Astrocyte (in vitro differentiated cells and primary cell): ENCODE measurements around the gene CPT1A. TPM values are rescaled to one million over a fixed set of nuclear protein-coding genes. Genes with fewer than 3 reads are reported as not detected.

Experiments used
- DNase-seq: peaks from one replicate; pipeline ENCODE4 v3.0.0-alpha.2; 2010; ENCODE audit warnings: low read depth
- FAIRE-seq: peaks from 2 replicates; lab custom pipeline; 2011; peaks lifted over from hg19 to GRCh38; lab: Jason Lieb, UNC
- H2AFZ ChIP-seq: 2 replicates; pipeline ENCODE4 v1.6.0; 2012; ENCODE audit warnings: low read depth, low read length, inconsistent platforms
- H3K27ac ChIP-seq: 2 replicates; pipeline ENCODE4 v1.5.1; 2011; ENCODE audit warnings: low read depth, low read length, inconsistent platforms
- H3K27me3 ChIP-seq: 2 replicates; pipeline ENCODE4 v1.6.0; 2011; ENCODE audit warnings: low read length, inconsistent platforms; ENCODE audit not compliant: insufficient read depth
- H3K36me3 ChIP-seq: 2 replicates; pipeline ENCODE4 v1.5.1; 2011; ENCODE audit warnings: low read length, inconsistent platforms; ENCODE audit not compliant: insufficient read depth
- H3K4me1 ChIP-seq: 2 replicates; pipeline ENCODE4 v1.5.1; 2011; ENCODE audit warnings: low read length, inconsistent platforms; ENCODE audit not compliant: insufficient read depth
- H3K4me2 ChIP-seq: 2 replicates; pipeline ENCODE4 v1.6.0; 2012; ENCODE audit warnings: low read length, inconsistent platforms
- H3K4me3 ChIP-seq: 2 replicates; pipeline ENCODE4 v1.5.1; 2011; ENCODE audit warnings: low read depth, mild to moderate bottlenecking, low read length, inconsistent platforms; ENCODE audit not compliant: insufficient read depth
- H3K79me2 ChIP-seq: 2 replicates; pipeline ENCODE4 v1.6.0; 2012; ENCODE audit warnings: mild to moderate bottlenecking, low read length, inconsistent platforms; ENCODE audit not compliant: insufficient read depth
- H3K9ac ChIP-seq: 2 replicates; pipeline ENCODE4 v1.6.0; 2012; ENCODE audit warnings: mild to moderate bottlenecking, low read length, inconsistent platforms
- H3K9me3 ChIP-seq: 2 replicates; pipeline ENCODE4 v1.5.1; 2012; ENCODE audit warnings: low read depth, mild to moderate bottlenecking, low read length, inconsistent platforms; ENCODE audit not compliant: insufficient read depth
- H4K20me1 ChIP-seq: 2 replicates; pipeline ENCODE4 v1.6.0; 2012; ENCODE audit warnings: low read length, inconsistent platforms; ENCODE audit not compliant: insufficient read depth
- H3K27ac Mint-ChIP-seq: one replicate; pipeline ENCODE4 v1.8.0; 2021; ENCODE audit warnings: mild to moderate bottlenecking, mixed read lengths; ENCODE audit not compliant: unreplicated experiment
- H3K27me3 Mint-ChIP-seq: one replicate; pipeline ENCODE4 v1.8.0; 2021; ENCODE audit warnings: low read depth, mixed read lengths; ENCODE audit not compliant: unreplicated experiment
- H3K36me3 Mint-ChIP-seq: one replicate; pipeline ENCODE4 v1.8.0; 2021; ENCODE audit warnings: low read depth, mixed read lengths; ENCODE audit not compliant: unreplicated experiment
- H3K4me1 Mint-ChIP-seq: one replicate; pipeline ENCODE4 v1.8.0; 2021; ENCODE audit warnings: low read depth, mixed read lengths; ENCODE audit not compliant: unreplicated experiment
- H3K4me3 Mint-ChIP-seq: one replicate; pipeline ENCODE4 v1.8.0; 2021; ENCODE audit warnings: mild to moderate bottlenecking, moderate library complexity, mixed read lengths; ENCODE audit not compliant: unreplicated experiment
- H3K9me3 Mint-ChIP-seq: one replicate; pipeline ENCODE4 v1.8.0; 2021; ENCODE audit warnings: mild to moderate bottlenecking, mixed read lengths; ENCODE audit not compliant: unreplicated experiment
- EZH2 ChIP-seq: IDR thresholded peaks from 2 replicates; pipeline ENCODE4 v1.6.1; 2012; ENCODE audit warnings: mild to moderate bottlenecking, low read length, inconsistent platforms; ENCODE audit not compliant: insufficient read depth
- total RNA-seq: library from RNA; stranded (reverse); gene quantifications from 2 replicates; pipeline ENCODE4 v1.2.1, GENCODE V29; 2021
- TF ChIP-seq, protein P1 (sequence below): IDR thresholded peaks from 2 replicates; pipeline ENCODE4 v1.5.1; 2011; ENCODE audit warnings: low read depth, mild to moderate bottlenecking, inconsistent platforms, low read length, moderate library complexity; ENCODE audit not compliant: insufficient read depth

Gene CPT1A
- total RNA-seq, 1 donor from 2014 or later, result 2.3 TPM

DNA sequence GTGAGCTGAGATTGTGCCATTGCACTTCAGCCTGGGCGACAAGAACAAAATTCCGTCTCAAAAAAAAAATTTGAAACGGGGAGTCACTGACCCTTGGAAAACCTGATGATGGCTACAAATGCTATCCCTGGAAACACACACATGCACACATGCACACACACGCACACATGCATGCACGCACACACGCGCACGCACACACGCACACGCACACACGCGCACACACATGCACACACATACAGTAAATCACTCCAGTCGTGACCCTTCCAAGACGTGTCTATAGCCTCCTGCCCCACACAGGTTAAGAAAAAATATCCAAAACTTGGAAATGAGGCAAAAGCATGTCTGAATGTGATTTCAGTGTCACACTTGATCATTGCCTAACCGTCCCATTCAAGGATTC is 6.7 kb upstream of the CPT1A start:
- H3K27me3 Mint-ChIP-seq, result peaks cover 77% of the 10 kb centered on the region
- no peak for FAIRE-seq

DNA sequence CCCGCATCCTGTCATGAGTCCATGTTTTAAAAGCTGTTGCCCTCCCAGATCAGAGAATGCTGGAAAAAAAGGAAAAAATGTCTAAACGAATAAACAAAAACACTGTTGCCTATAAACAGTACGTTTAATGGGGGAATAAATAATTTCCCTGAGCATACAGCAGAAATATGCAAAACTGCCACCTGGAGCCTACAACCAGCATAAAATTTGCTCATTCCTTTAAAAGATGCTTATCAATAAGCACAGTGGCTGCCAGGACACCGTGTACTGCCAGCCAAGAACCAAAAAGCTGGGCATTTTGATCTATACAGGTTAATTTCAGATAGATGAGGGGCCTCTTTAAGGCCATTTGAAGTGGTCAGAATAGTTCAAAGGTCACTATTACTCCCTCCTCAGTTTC is 5.7 kb upstream of the CPT1A start:
- Histone ChIP-seq H3K4me1 (peaks cover 11% of the 10 kb centered on the region), H3K36me3 (no peaks in the 10 kb centered on the region), H3K9me3 (no peaks in the 10 kb centered on the region), H3K4me2 (no peak overlapping the region), H3K27ac (no peak overlapping the region), H3K9ac (no peak overlapping the region), H3K4me3 (no peak overlapping the region), H3K79me2 (no peaks in the 10 kb centered on the region), H4K20me1 (no peaks in the 10 kb centered on the region), H3K27me3 (peaks cover 38% of the 10 kb centered on the region), H2AFZ (no peak overlapping the region)
- no peak for TF ChIP-seq EZH2
- TF ChIP-seq, protein P1, sequence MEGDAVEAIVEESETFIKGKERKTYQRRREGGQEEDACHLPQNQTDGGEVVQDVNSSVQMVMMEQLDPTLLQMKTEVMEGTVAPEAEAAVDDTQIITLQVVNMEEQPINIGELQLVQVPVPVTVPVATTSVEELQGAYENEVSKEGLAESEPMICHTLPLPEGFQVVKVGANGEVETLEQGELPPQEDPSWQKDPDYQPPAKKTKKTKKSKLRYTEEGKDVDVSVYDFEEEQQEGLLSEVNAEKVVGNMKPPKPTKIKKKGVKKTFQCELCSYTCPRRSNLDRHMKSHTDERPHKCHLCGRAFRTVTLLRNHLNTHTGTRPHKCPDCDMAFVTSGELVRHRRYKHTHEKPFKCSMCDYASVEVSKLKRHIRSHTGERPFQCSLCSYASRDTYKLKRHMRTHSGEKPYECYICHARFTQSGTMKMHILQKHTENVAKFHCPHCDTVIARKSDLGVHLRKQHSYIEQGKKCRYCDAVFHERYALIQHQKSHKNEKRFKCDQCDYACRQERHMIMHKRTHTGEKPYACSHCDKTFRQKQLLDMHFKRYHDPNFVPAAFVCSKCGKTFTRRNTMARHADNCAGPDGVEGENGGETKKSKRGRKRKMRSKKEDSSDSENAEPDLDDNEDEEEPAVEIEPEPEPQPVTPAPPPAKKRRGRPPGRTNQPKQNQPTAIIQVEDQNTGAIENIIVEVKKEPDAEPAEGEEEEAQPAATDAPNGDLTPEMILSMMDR, result no peak
- DNase-seq (no peak), FAIRE-seq (no peak)
- Mint-ChIP-seq H3K4me3 (no peak overlapping the region), H3K27me3 (peaks cover 76% of the 10 kb centered on the region), H3K36me3 (no peaks in the 10 kb centered on the region), H3K9me3 (peaks cover 2% of the 10 kb centered on the region), H3K27ac (no peak overlapping the region), H3K4me1 (no peaks in the 10 kb centered on the region)

More for the DNA sequence above, 6.7 kb upstream of the CPT1A start:
- H3K27ac ChIP-seq, result no peak overlapping the region
- no peaks in the 10 kb centered on the region for H3K36me3 Mint-ChIP-seq
- H3K9ac ChIP-seq, result no peak overlapping the region
- H3K4me3 Mint-ChIP-seq, result no peak overlapping the region
- no peak for DNase-seq
- H3K36me3 ChIP-seq, result no peaks in the 10 kb centered on the region
- no peaks in the 10 kb centered on the region for H3K4me1 Mint-ChIP-seq
- H3K9me3 Mint-ChIP-seq, result peaks cover 4% of the 10 kb centered on the region
- no peak overlapping the region for H3K4me3 ChIP-seq
- TF ChIP-seq, protein P1, result no peak
- no peak for TF ChIP-seq EZH2
- no peaks in the 10 kb centered on the region for H4K20me1 ChIP-seq
- peaks cover 2% of the 10 kb centered on the region for H3K9me3 ChIP-seq
- no peaks in the 10 kb centered on the region for H3K79me2 ChIP-seq
- no peak overlapping the region for H2AFZ ChIP-seq
- peaks cover 5% of the 10 kb centered on the region for H3K4me1 ChIP-seq
- H3K27ac Mint-ChIP-seq, result no peak overlapping the region
- H3K27me3 ChIP-seq, result peaks cover 33% of the 10 kb centered on the region
- H3K4me2 ChIP-seq, result no peak overlapping the region

GRCh38 chr11:68845351-68846002 is 3.8 kb upstream of the CPT1A start:
- Mint-ChIP-seq H3K9me3 (no peaks in the 10 kb centered on the region), H3K4me1 (no peaks in the 10 kb centered on the region), H3K27me3 (peaks cover 68% of the 10 kb centered on the region), H3K36me3 (no peaks in the 10 kb centered on the region), H3K27ac (peak overlapping the region; percentile 9), H3K4me3 (no peak overlapping the region)
- FAIRE-seq (no peak), DNase-seq (no peak)
- H3K79me2 ChIP-seq, result no peaks in the 10 kb centered on the region
- H3K4me2 ChIP-seq, result no peak overlapping the region
- no peak overlapping the region for H3K27ac ChIP-seq
- H3K27me3 ChIP-seq, result peaks cover 40% of the 10 kb centered on the region
- H4K20me1 ChIP-seq, result no peaks in the 10 kb centered on the region
- no peak overlapping the region for H3K9ac ChIP-seq
- H3K9me3 ChIP-seq, result no peaks in the 10 kb centered on the region
- no peaks in the 10 kb centered on the region for H3K36me3 ChIP-seq
- TF ChIP-seq EZH2, result no peak
- TF ChIP-seq, protein P1, result no peak
- H2AFZ ChIP-seq, result no peak overlapping the region
- H3K4me3 ChIP-seq, result no peak overlapping the region
- H3K4me1 ChIP-seq, result peaks cover 14% of the 10 kb centered on the region
